Stimulated activated CD4-positive, alpha-beta T cell treated with anti-CD3 and anti-CD28 coated beads, TNF-alpha, amount 100 ng/mL, for 48 hours (primary cell): ENCODE results near the gene MRPS7.

Source experiments
- DNase-seq, 3 donors: peaks; one replicate each; pipeline ENCODE4 v3.0.0-alpha.2; 2020; ENCODE audit warnings: low read depth in 3 of 3

The MRPS7 gene

DNA sequence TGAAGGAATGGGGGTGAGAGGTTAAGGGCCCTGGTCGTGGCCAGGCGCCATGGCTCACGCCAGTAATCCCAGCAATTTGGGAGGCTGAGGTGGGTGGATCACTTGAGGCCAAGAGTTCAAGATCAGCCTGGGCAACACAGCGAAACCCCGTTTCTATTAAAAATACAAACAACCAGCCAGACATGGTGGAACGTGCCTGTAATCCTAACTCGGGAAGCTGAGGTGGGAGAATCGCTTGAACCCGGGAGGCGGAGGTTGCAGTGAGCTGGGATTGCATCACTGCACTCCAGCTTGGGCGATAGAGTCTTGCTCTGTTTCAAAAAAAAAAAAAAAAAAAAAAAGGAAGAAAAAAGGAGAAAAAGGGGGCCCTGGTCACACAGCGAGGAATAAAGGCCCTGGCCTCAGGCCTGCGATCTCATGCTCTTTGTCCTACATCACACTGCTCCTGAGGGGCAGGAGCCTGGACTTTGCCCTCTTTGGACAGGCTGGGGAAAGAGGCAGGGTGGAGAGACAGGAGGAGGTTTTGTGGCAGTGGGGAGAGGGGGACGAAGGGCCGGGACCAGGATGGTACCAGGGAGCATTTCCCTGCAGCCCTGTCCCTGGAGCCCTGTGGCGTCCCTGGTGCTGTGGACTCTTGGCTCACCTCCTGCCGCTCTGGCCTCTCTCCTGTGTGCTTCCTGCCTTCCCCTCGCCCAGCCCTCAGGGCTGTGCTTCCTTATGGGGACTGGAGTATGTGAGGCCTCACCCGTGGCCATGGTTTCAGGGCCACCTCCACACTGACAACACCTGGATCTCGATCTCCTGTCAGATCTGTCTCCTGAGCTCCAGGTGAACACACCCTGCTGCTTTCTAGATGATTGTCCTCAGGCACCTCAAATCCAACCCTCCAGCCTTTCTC lies 47.3 kb downstream of the MRPS7 start:
- DNase-seq = no peak

DNA sequence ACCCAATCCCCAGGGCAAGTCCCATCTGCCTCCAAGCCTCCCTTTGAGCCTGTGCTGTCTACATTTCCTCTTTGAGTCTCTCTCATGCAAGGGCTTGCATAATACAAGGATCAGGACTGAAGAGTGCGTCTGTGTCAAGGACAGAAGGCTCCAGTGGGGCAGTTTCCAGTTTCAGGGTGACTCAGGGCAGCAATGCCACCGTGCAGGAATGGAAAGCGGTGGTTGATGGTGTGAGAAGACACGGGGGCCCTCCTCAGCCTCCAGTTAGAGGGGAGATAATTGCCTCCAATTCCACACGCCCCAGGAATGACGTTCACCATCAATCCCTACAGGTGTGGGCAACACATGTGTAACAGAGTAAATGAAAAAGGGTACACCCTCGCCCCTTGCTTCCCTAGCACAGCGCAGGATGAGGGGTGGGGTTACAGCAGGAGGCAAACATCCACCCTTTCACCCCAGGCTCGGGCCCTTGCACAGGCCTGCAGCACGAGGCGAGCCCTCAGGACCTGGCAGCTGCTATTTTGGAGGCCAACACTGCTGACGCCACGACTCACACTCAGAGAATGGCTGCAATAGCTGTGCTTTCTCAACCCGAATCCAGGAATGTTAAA lies 52.4 kb downstream of the MRPS7 start:
- DNase-seq = no peak

DNA sequence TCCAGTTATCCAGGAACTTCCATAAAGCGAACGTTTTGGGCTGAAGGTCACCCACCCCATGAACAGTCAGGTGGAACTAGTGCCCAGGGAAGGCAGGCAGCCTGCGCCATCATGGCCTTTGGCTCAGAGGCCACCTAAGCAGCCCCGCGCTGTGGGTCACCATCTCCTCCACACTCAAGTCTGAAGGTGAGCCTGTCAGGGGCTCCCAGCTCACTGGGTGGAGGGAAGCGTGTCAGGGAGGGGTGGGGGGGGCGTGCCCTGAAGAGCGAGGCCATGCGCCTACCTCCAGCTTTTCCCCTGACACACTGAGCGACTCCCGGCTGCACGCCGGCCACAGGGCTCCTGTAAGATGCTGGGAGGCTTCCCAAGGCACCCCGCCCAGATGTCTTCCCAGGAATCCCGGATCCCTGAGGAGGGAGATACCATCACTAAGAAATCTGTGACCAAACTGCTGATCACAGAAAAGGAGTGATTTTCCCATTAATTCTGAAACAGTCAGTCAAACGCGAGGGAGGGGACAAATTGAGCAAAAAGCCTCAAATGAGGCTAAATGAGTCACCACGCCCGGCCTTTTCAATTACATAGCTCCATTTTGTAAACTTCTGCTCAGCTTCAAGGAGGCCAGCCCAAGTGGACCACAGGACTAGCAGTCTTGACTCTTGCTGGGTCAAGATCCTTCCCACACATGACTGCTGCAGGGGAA lies 54.0 kb downstream of the MRPS7 start:
- no peak for DNase-seq
